Stimulated activated CD8-positive, alpha-beta memory T cell treated with anti-CD3 and anti-CD28 coated beads, Interleukin-15, amount 100 ng/mL, for 1 hour (primary cell): Measurements from ENCODE around the gene PLOD2.

Source experiments
- DNase-seq: peaks from one replicate; pipeline ENCODE4 v3.0.0-alpha.2; 2020; ENCODE audit warnings: low read depth

Gene PLOD2

GRCh38 chr3:146160964-146161662 is at the start of gene PLOD2:
TSS of gene PLOD2 (minus strand) at chr3:146161184. CDS start at chr3:146160989, 195 bp downstream.
- DNase-seq = no peak

GRCh38 chr3:146209371-146209770 is 48.4 kb upstream of the PLOD2 start:
- no peak for DNase-seq

GRCh38 chr3:146203776-146204175 is 42.8 kb upstream of the PLOD2 start:
- DNase-seq = no peak

- no peak for DNase-seq
These were observed 39.7 kb upstream of the PLOD2 start for GRCh38 chr3:146200461-146201220.

GRCh38 chr3:146199762-146200161 is 38.8 kb upstream of the PLOD2 start:
- DNase-seq = no peak

GRCh38 chr3:146196789-146197188 is 35.8 kb upstream of the PLOD2 start:
- DNase-seq = no peak

- no peak for DNase-seq
These were observed 34.6 kb upstream of the PLOD2 start for GRCh38 chr3:146195605-146196004.

GRCh38 chr3:146195030-146195429 is 34.0 kb upstream of the PLOD2 start:
- no peak for DNase-seq

GRCh38 chr3:146191051-146191450 is 30.1 kb upstream of the PLOD2 start:
- no peak for DNase-seq

- no peak for DNase-seq
These were observed 28.7 kb upstream of the PLOD2 start for GRCh38 chr3:146189519-146190173.

GRCh38 chr3:146187334-146187950 is 26.5 kb upstream of the PLOD2 start:
- DNase-seq = no peak

- no peak for DNase-seq
These were observed 23.4 kb upstream of the PLOD2 start for GRCh38 chr3:146184241-146185015.

GRCh38 chr3:146181216-146181615 is 20.2 kb upstream of the PLOD2 start:
- DNase-seq = no peak

GRCh38 chr3:146180376-146180775 is 19.4 kb upstream of the PLOD2 start:
- DNase-seq = no peak

- DNase-seq = no peak
These were observed 17.2 kb upstream of the PLOD2 start for GRCh38 chr3:146178006-146178689.

- DNase-seq = no peak
These were observed 16.5 kb upstream of the PLOD2 start for GRCh38 chr3:146177519-146177918.

GRCh38 chr3:146177072-146177471 is 16.1 kb upstream of the PLOD2 start:
- DNase-seq = no peak

GRCh38 chr3:146172586-146172985 is 11.6 kb upstream of the PLOD2 start:
- no peak for DNase-seq

GRCh38 chr3:146170591-146170990 is 9.6 kb upstream of the PLOD2 start:
- no peak for DNase-seq

GRCh38 chr3:146169891-146170290 is 8.9 kb upstream of the PLOD2 start:
- DNase-seq = no peak

GRCh38 chr3:146166826-146167225 is 5.8 kb upstream of the PLOD2 start:
- DNase-seq = no peak
